SKM-1 (cell line): ENCODE data around the gene CAMSAP1.
"Not testable (repeated sequence)": the region's sequence is repeated elsewhere in the genome, so short reads cannot be mapped to it uniquely, and the experiment has no call there.

ENCODE experiments used
- DNase-seq: peaks from one replicate; lab custom pipeline; 2025; ENCODE audit not compliant: unreplicated experiment; lab: John Stamatoyannopoulos, UW

CAMSAP1 gene

GRCh38 chr9:135921749-135922310, 14.5 kb upstream of the CAMSAP1 start:
- DNase-seq, result no peak

GRCh38 chr9:135920973-135921585, 13.7 kb upstream of the CAMSAP1 start:
- DNase-seq, result no peak

- no peak for DNase-seq
Measured at GRCh38 chr9:135920256-135920930, 13.0 kb upstream of the CAMSAP1 start.

GRCh38 chr9:135919318-135919890, 12.1 kb upstream of the CAMSAP1 start:
- no peak for DNase-seq

- DNase-seq, result not testable (repeated sequence)
Measured at GRCh38 chr9:135916227-135916626, 8.9 kb upstream of the CAMSAP1 start.

GRCh38 chr9:135914921-135915320, 7.6 kb upstream of the CAMSAP1 start:
- DNase-seq, result no peak

- DNase-seq, result not testable (repeated sequence)
Measured at GRCh38 chr9:135911233-135911632, 3.9 kb upstream of the CAMSAP1 start.

- no peak for DNase-seq
Measured at GRCh38 chr9:135910757-135911156, 3.4 kb upstream of the CAMSAP1 start.

GRCh38 chr9:135910216-135910615, 2.9 kb upstream of the CAMSAP1 start:
- no peak for DNase-seq

GRCh38 chr9:135909371-135909770, 2.0 kb upstream of the CAMSAP1 start:
- DNase-seq, result no peak

GRCh38 chr9:135908754-135909204, 1.4 kb upstream of the CAMSAP1 start:
- DNase-seq, result no peak

GRCh38 chr9:135908093-135908753, 877 bp upstream of the CAMSAP1 start:
- no peak for DNase-seq

GRCh38 chr9:135907006-135907430, 328 bp downstream of the CAMSAP1 start:
- no peak for DNase-seq

GRCh38 chr9:135906291-135907005, 898 bp downstream of the CAMSAP1 start:
- no peak for DNase-seq

- DNase-seq, result no peak
Measured at GRCh38 chr9:135905380-135906258, 1.7 kb downstream of the CAMSAP1 start.

- no peak for DNase-seq
Measured at GRCh38 chr9:135903786-135904520, 3.4 kb downstream of the CAMSAP1 start.

GRCh38 chr9:135903358-135903656, 4.0 kb downstream of the CAMSAP1 start:
- no peak for DNase-seq

GRCh38 chr9:135902655-135903357, 4.5 kb downstream of the CAMSAP1 start:
- DNase-seq, result no peak

- no peak for DNase-seq
Measured at GRCh38 chr9:135901826-135902225, 5.5 kb downstream of the CAMSAP1 start.
